CD14-positive monocyte (primary cell): ENCODE results near the gene APH1B. TPM values are rescaled to one million over a fixed set of nuclear protein-coding genes. Genes with fewer than 3 reads are reported as not detected.

Experiments used
- DNase-seq, 3 donors: peaks; one replicate each; pipeline ENCODE4 v3.0.0-alpha.2; 2011 to 2022
- H2AFZ ChIP-seq: 2 replicates; pipeline ENCODE4 v1.6.0; 2012; ENCODE audit warnings: mild to moderate bottlenecking, low read depth, low read length, inconsistent platforms; ENCODE audit not compliant: insufficient read depth, poor library complexity, severe bottlenecking
- H3K27ac ChIP-seq, 2 donors: 1 replicate in 1 of 2; 2 replicates in 1 of 2; pipeline ENCODE4 v1.5.1; 2012 to 2013; ENCODE audit warnings: low read length in 2 of 2, control low read depth in 1 of 2, inconsistent platforms in 1 of 2, low read depth in 1 of 2, mild to moderate bottlenecking in 1 of 2
- H3K27me3 ChIP-seq, 2 donors: one replicate each; pipeline versions ENCODE4 v1.6.0 to v1.6.1; 2011 to 2013; ENCODE audit warnings: low read length in 2 of 2; ENCODE audit not compliant: control insufficient read depth in 2 of 2, insufficient read depth in 2 of 2
- H3K36me3 ChIP-seq, 2 donors: replicated peaks in 1 of 2; 1 replicate in 1 of 2; 2 replicates in 1 of 2; pipeline versions ENCODE4 v1.5.1 to v1.6.1; 2012 to 2013; ENCODE audit warnings: low read length in 2 of 2, control low read depth in 1 of 2, inconsistent platforms in 1 of 2, mild to moderate bottlenecking in 1 of 2; ENCODE audit not compliant: insufficient read depth in 2 of 2, control insufficient read depth in 1 of 2
- H3K4me1 ChIP-seq, 2 donors: 1 replicate in 1 of 2; 2 replicates in 1 of 2; pipeline versions ENCODE4 v1.5.1 to v1.6.1; 2012 to 2013; ENCODE audit warnings: low read length in 2 of 2, control low read depth in 1 of 2, inconsistent platforms in 1 of 2, mild to moderate bottlenecking in 1 of 2, moderate library complexity in 1 of 2; ENCODE audit not compliant: insufficient read depth in 2 of 2, control insufficient read depth in 1 of 2
- H3K4me2 ChIP-seq: replicated peaks from 2 replicates; pipeline ENCODE3; 2012; ENCODE audit warnings: low read length, moderate library complexity, mild to moderate bottlenecking; ENCODE audit not compliant: poor library complexity, severe bottlenecking; ENCODE audit errors: extremely low read depth
- H3K4me3 ChIP-seq, 3 experiments: fragments of 200-600 bp in 1 of 3; sonication (generic) in 1 of 3; replicated peaks in 1 of 3; 1 replicate in 2 of 3; 2 replicates in 1 of 3; pipeline ENCODE4 v1.5.1; 2011 to 2013; ENCODE audit warnings: low read length in 3 of 3, mild to moderate bottlenecking in 3 of 3, control low read depth in 2 of 3, low read depth in 2 of 3, inconsistent platforms in 1 of 3, moderate library complexity in 1 of 3
- H3K79me2 ChIP-seq: 2 replicates; pipeline ENCODE4 v1.6.0; 2012; ENCODE audit warnings: mild to moderate bottlenecking, control low read depth, inconsistent platforms, low read length, moderate library complexity; ENCODE audit not compliant: insufficient read depth
- H3K9ac ChIP-seq: 2 replicates; pipeline ENCODE4 v1.6.0; 2017; ENCODE audit warnings: low read length, mild to moderate bottlenecking; ENCODE audit not compliant: insufficient read depth, poor library complexity, severe bottlenecking
- H3K9me3 ChIP-seq, 2 donors: replicated peaks in 1 of 2; 1 replicate in 1 of 2; 2 replicates in 1 of 2; pipeline versions ENCODE4 v1.5.1 to v1.6.1; 2012 to 2013; ENCODE audit warnings: low read length in 2 of 2, control low read depth in 1 of 2; ENCODE audit not compliant: control insufficient read depth in 1 of 2, insufficient read depth in 1 of 2
- H4K20me1 ChIP-seq: 2 replicates; pipeline ENCODE4 v1.6.0; 2012; ENCODE audit warnings: mild to moderate bottlenecking, low read length, control low read depth, moderate library complexity; ENCODE audit not compliant: insufficient read depth
- H3K27ac Mint-ChIP-seq, 7 donors: one replicate each; pipeline ENCODE4 v1.8.0; 2020; ENCODE audit warnings: mild to moderate bottlenecking in 7 of 7, mixed read lengths in 7 of 7, moderate library complexity in 6 of 7, inconsistent platforms in 2 of 7
- H3K27me3 Mint-ChIP-seq, 3 donors: one replicate each; pipeline ENCODE4 v1.8.0; 2021 to 2022; ENCODE audit warnings: low read depth in 3 of 3, mild to moderate bottlenecking in 3 of 3, mixed read lengths in 3 of 3, moderate library complexity in 3 of 3, inconsistent platforms in 1 of 3
- H3K36me3 Mint-ChIP-seq, 2 donors: one replicate each; pipeline ENCODE4 v1.8.0; 2020; ENCODE audit warnings: mixed read lengths in 2 of 2, inconsistent platforms in 1 of 2, mild to moderate bottlenecking in 1 of 2
- H3K4me1 Mint-ChIP-seq: one replicate; pipeline ENCODE4 v1.8.0; 2020; ENCODE audit warnings: mild to moderate bottlenecking, mixed read lengths
- H3K4me3 Mint-ChIP-seq, 2 donors: one replicate each; pipeline ENCODE4 v1.8.0; 2020; ENCODE audit warnings: mild to moderate bottlenecking in 2 of 2, mixed read lengths in 2 of 2, moderate library complexity in 1 of 2
- H3K9me3 Mint-ChIP-seq, 7 donors: one replicate each; pipeline ENCODE4 v1.8.0; 2020 to 2022; ENCODE audit warnings: mixed read lengths in 7 of 7, mild to moderate bottlenecking in 6 of 7, moderate library complexity in 6 of 7, inconsistent platforms in 2 of 7
- WGBS: methylation state at CpG from one replicate; pipeline ENCODE4 v1.1.5; 2013; ENCODE audit warnings: missing lambda C conversion rate; ENCODE audit not compliant: insufficient coverage; 5-methylcytosine and 5-hydroxymethylcytosine counted together
- intact Hi-C, 2 donors: fragments of 100-400 bp; cut with micrococcal nuclease; formaldehyde crosslinking; loops; one replicate each; pipeline versions ENCODE4 v1.15.0 to v1.15.1; 2023
- polyA plus RNA-seq, 3 donors: library from polyadenylated mRNA; depleted of rRNA in 1 of 3; unstranded in 2 of 3; stranded (reverse) in 1 of 3; fragments of 300-500 nt in 2 of 3; fragments of >200 nt in 1 of 3; fragmentation: Illumina TruSeq in 2 of 3; gene quantifications; 1 replicate in 2 of 3; 2 replicates in 1 of 3; pipeline ENCODE4 v1.2.3, GENCODE V29; 2012 to 2021
- TF ChIP-seq, protein P1 (sequence below): fragments of 200-600 bp; IDR thresholded peaks from one replicate; pipeline ENCODE4 v1.8.0; 2022; ENCODE audit warnings: antibody characterized with exemption, mild to moderate bottlenecking

APH1B gene
- polyA plus RNA-seq, 3 donors: 13.6 to 57.1 (median 54.8) TPM

DNA sequence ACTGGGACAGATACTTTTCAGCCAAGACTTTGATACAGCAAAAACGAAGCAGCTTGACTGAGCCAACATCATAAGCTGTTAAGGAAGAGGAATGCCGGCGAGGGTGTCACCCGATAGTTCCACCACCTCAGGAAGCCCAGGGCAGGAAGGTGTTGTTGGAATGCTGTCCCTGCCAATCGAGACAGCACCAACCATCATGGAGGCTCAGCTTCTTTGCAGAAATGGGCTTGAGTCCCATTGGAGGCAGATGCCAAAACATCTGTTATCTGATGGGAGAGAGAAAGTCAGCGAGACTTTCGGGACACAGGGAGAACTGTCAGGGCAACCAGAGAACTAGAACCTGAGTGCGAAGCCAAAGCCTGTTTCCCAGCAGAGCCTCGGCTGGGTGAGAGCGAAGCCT, 53.5 kb downstream of the APH1B start:
- H4K20me1 ChIP-seq: no peaks in the 10 kb centered on the region
- intact Hi-C loops: no loop called here
- no peaks in the 10 kb centered on the region for H3K27me3 ChIP-seq
- H3K4me3 ChIP-seq: no peak overlapping the region
- no peaks in the 10 kb centered on the region for H3K79me2 ChIP-seq
- 100% methylated on average over 9 of the region's 10 CpGs for WGBS
- H3K9me3 ChIP-seq: no peaks in the 10 kb centered on the region
- Mint-ChIP-seq H3K4me1 (no peaks in the 10 kb centered on the region), H3K4me3 (no peak overlapping the region), H3K9me3 (no peaks in the 10 kb centered on the region), H3K27me3 (peaks cover 2 to 5% (median 3%) of the 10 kb centered on the region in 3 donors), H3K27ac (no peak overlapping the region), H3K36me3 (no peaks in the 10 kb centered on the region)
- DNase-seq: no peak
- H3K36me3 ChIP-seq: no peaks in the 10 kb centered on the region
- H3K9ac ChIP-seq: no peak overlapping the region
- no peak overlapping the region for H2AFZ ChIP-seq
- TF ChIP-seq, protein P1, sequence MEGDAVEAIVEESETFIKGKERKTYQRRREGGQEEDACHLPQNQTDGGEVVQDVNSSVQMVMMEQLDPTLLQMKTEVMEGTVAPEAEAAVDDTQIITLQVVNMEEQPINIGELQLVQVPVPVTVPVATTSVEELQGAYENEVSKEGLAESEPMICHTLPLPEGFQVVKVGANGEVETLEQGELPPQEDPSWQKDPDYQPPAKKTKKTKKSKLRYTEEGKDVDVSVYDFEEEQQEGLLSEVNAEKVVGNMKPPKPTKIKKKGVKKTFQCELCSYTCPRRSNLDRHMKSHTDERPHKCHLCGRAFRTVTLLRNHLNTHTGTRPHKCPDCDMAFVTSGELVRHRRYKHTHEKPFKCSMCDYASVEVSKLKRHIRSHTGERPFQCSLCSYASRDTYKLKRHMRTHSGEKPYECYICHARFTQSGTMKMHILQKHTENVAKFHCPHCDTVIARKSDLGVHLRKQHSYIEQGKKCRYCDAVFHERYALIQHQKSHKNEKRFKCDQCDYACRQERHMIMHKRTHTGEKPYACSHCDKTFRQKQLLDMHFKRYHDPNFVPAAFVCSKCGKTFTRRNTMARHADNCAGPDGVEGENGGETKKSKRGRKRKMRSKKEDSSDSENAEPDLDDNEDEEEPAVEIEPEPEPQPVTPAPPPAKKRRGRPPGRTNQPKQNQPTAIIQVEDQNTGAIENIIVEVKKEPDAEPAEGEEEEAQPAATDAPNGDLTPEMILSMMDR: no peak
- H3K4me2 ChIP-seq: no peak overlapping the region
- H3K27ac ChIP-seq: no peak overlapping the region
- no peaks in the 10 kb centered on the region for H3K4me1 ChIP-seq

DNA sequence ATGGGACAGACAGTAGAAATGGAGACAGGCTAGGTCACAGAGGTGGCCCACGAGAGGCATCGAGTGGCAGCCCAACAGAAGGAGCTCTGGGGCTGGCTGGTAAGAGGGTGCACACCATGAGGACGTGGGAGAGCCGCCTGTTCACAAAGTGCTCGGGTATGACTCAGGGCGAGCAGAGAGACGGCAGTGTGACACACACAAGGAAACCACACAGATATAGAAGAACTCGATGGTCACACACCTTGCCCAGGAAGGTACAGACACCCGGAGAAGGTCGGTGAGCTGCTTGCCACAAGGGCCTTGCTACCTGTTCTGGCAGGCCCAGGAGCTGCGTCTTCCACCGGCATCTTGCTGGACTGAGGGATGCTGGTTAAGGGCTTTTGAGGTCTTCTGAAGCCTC, 54.1 kb downstream of the APH1B start:
- no peaks in the 10 kb centered on the region for H3K4me1 Mint-ChIP-seq
- TF ChIP-seq, protein P1: no peak
- H3K4me3 Mint-ChIP-seq: no peak overlapping the region
- 97% methylated on average over 11 of the region's 12 CpGs for WGBS
- Histone ChIP-seq H3K4me3 (no peak overlapping the region), H3K4me1 (no peaks in the 10 kb centered on the region), H3K79me2 (no peaks in the 10 kb centered on the region), H3K9ac (no peak overlapping the region), H3K27me3 (no peaks in the 10 kb centered on the region), H3K27ac (no peak overlapping the region), H3K36me3 (no peaks in the 10 kb centered on the region), H2AFZ (no peak overlapping the region), H3K4me2 (no peak overlapping the region), H3K9me3 (no peaks in the 10 kb centered on the region), H4K20me1 (no peaks in the 10 kb centered on the region)
- H3K9me3 Mint-ChIP-seq: no peaks in the 10 kb centered on the region
- peak overlapping the region in 1 of 7 donors; percentile 66 for H3K27ac Mint-ChIP-seq
- no peak for DNase-seq
- no peaks in the 10 kb centered on the region for H3K36me3 Mint-ChIP-seq
- intact Hi-C loops: no loop called here
- peaks cover 2 to 5% (median 3%) of the 10 kb centered on the region in 3 donors for H3K27me3 Mint-ChIP-seq
